H1 (cell line): ENCODE results near the gene ITGB5. TPM values are rescaled to one million over a fixed set of nuclear protein-coding genes. Genes with fewer than 3 reads are reported as not detected.

Source experiments
- CTCF ChIA-PET: fragments of 300-600 bp; sonication (Branson Sonifier 250); formaldehyde crosslinking; loops from one replicate; lab custom pipeline; 2021; ENCODE audit not compliant: partially characterized antibody; lab: Charles Lee
- POLR2A ChIA-PET: fragments of 300-600 bp; sonication (Branson Sonifier 250); formaldehyde crosslinking; loops from one replicate; lab custom pipeline; 2021; ENCODE audit warnings: inconsistent platforms; ENCODE audit not compliant: partially characterized antibody; lab: Charles Lee
- DNase-seq, 2 experiments: peaks; one replicate each; pipeline versions ENCODE4 v3.0.0 to v3.0.0-alpha.2; 2010 to 2022; ENCODE audit warnings: low spot score in 2 of 2, low read depth in 1 of 2, mixed read lengths in 1 of 2
- FAIRE-seq: peaks from 2 replicates; lab custom pipeline; 2011; peaks lifted over from hg19 to GRCh38; lab: Jason Lieb, UNC
- H2AFZ ChIP-seq: 2 replicates; pipeline ENCODE4 v1.8.1; 2012; ENCODE audit warnings: low read length, inconsistent platforms
- H2AK5ac ChIP-seq: 2 replicates; pipeline ENCODE4 v1.6.1; 2013; ENCODE audit warnings: low read depth, low read length
- H2BK120ac ChIP-seq: replicated peaks from 2 replicates; pipeline ENCODE3; 2013; ENCODE audit warnings: low read depth, low read length, inconsistent platforms
- H2BK12ac ChIP-seq: 2 replicates; pipeline ENCODE4 v1.6.1; 2013; ENCODE audit warnings: low read depth, low read length
- H2BK15ac ChIP-seq: 2 replicates; pipeline ENCODE4 v1.6.1; 2013; ENCODE audit warnings: low read length
- H2BK20ac ChIP-seq: 2 replicates; pipeline ENCODE4 v1.6.1; 2013; ENCODE audit warnings: low read length
- H2BK5ac ChIP-seq: 2 replicates; pipeline ENCODE4 v1.6.1; 2013; ENCODE audit warnings: low read depth, low read length
- H3K14ac ChIP-seq: 2 replicates; pipeline ENCODE4 v1.6.1; 2013; ENCODE audit warnings: inconsistent platforms; ENCODE audit not compliant: insufficient read length
- H3K18ac ChIP-seq: 2 replicates; pipeline ENCODE4 v1.6.1; 2013; ENCODE audit warnings: low read length; ENCODE audit errors: extremely low read depth
- H3K23ac ChIP-seq: 2 replicates; pipeline ENCODE4 v1.6.1; 2013; ENCODE audit warnings: inconsistent platforms; ENCODE audit not compliant: insufficient read length
- H3K23me2 ChIP-seq: 2 replicates; pipeline ENCODE4 v1.6.1; 2013; ENCODE audit warnings: low read depth, low read length
- H3K27ac ChIP-seq: 2 replicates; pipeline ENCODE4 v1.6.1; 2011; ENCODE audit warnings: low read depth, low read length, inconsistent platforms
- H3K27me3 ChIP-seq, 4 experiments: replicated peaks in 1 of 4; 1 replicate in 1 of 4; 2 replicates in 3 of 4; pipeline versions ENCODE4 v1.6.1 to v1.8.1; 2011 to 2013; ENCODE audit warnings: low read length in 3 of 4, mild to moderate bottlenecking in 3 of 4, inconsistent platforms in 2 of 4, mixed read lengths in 2 of 4, moderate library complexity in 1 of 4; ENCODE audit not compliant: control insufficient read depth in 3 of 4, insufficient read depth in 3 of 4; ENCODE audit errors: extremely low read depth in 1 of 4
- H3K36me3 ChIP-seq, 4 experiments: 2 replicates each; pipeline versions ENCODE4 v1.6.1 to v1.8.1; 2011 to 2013; ENCODE audit warnings: mild to moderate bottlenecking in 4 of 4, low read length in 3 of 4, moderate library complexity in 2 of 4, control low read depth in 1 of 4, inconsistent platforms in 1 of 4; ENCODE audit not compliant: insufficient read depth in 4 of 4, control insufficient read depth in 2 of 4
- H3K4ac ChIP-seq: replicated peaks from 2 replicates; pipeline ENCODE3; 2013; ENCODE audit warnings: low read length, low read depth, mixed read lengths, inconsistent platforms; ENCODE audit not compliant: insufficient read length
- H3K4me1 ChIP-seq, 4 experiments: replicated peaks in 1 of 4; 1 replicate in 1 of 4; 2 replicates in 3 of 4; pipeline versions ENCODE4 v1.6.1 to v1.8.1; 2011 to 2013; ENCODE audit warnings: low read length in 3 of 4, inconsistent platforms in 2 of 4, mixed read lengths in 1 of 4; ENCODE audit not compliant: insufficient read depth in 4 of 4, control insufficient read depth in 3 of 4
- H3K4me2 ChIP-seq, 2 experiments: 2 replicates each; pipeline versions ENCODE4 v1.6.1 to v1.8.1; 2011 to 2013; ENCODE audit warnings: low read depth in 2 of 2, low read length in 2 of 2, control low read depth in 1 of 2, inconsistent platforms in 1 of 2, mild to moderate bottlenecking in 1 of 2; ENCODE audit not compliant: insufficient read depth in 1 of 2
- H3K4me3 ChIP-seq, 4 experiments: fragments of 200-600, 300-600 bp in 1 of 4; sonication (generic), shearing (Covaris generic), sonication (Bioruptor Twin) in 1 of 4; 2 replicates each; pipeline versions ENCODE4 v1.5.1 to v1.8.1; 2011 to 2016; ENCODE audit warnings: low read length in 4 of 4, low read depth in 3 of 4, control low read depth in 2 of 4, inconsistent platforms in 2 of 4, mild to moderate bottlenecking in 2 of 4, mixed read lengths in 1 of 4, moderate library complexity in 1 of 4; ENCODE audit not compliant: insufficient read depth in 2 of 4; ENCODE audit errors: extremely low read depth in 1 of 4
- H3K56ac ChIP-seq: replicated peaks from 2 replicates; pipeline ENCODE3; 2013; ENCODE audit warnings: low read depth, mild to moderate bottlenecking, mixed read lengths, low read length, inconsistent platforms; ENCODE audit not compliant: insufficient read length
- H3K79me1 ChIP-seq: 2 replicates; pipeline ENCODE4 v1.6.1; 2013; ENCODE audit warnings: low read depth, low read length, control low read depth
- H3K79me2 ChIP-seq, 2 experiments: 2 replicates each; pipeline versions ENCODE4 v1.6.1 to v1.8.1; 2012 to 2013; ENCODE audit warnings: low read length in 2 of 2, mild to moderate bottlenecking in 2 of 2, inconsistent platforms in 1 of 2; ENCODE audit not compliant: insufficient read depth in 2 of 2, control insufficient read depth in 1 of 2
- H3K9ac ChIP-seq, 4 experiments: replicated peaks in 1 of 4; 1 replicate in 1 of 4; 2 replicates in 3 of 4; pipeline versions ENCODE4 v1.6.1 to v1.8.1; 2011 to 2013; ENCODE audit warnings: low read depth in 3 of 4, low read length in 3 of 4, control low read depth in 2 of 4, mild to moderate bottlenecking in 2 of 4, moderate library complexity in 2 of 4, inconsistent platforms in 1 of 4; ENCODE audit errors: extremely low read depth in 1 of 4
- H3K9me3 ChIP-seq, 2 experiments: 2 replicates each; pipeline versions ENCODE4 v1.6.1 to v1.8.1; 2012 to 2013; ENCODE audit warnings: mild to moderate bottlenecking in 2 of 2, moderate library complexity in 2 of 2, control low read depth in 1 of 2, inconsistent platforms in 1 of 2, low read depth in 1 of 2, low read length in 1 of 2, mixed read lengths in 1 of 2; ENCODE audit not compliant: insufficient read depth in 2 of 2
- H4K20me1 ChIP-seq, 2 experiments: replicated peaks in 1 of 2; 2 replicates each; pipeline versions ENCODE3 to v1.8.1; 2011 to 2013; ENCODE audit warnings: inconsistent platforms in 2 of 2, low read length in 2 of 2, mild to moderate bottlenecking in 1 of 2; ENCODE audit not compliant: insufficient read depth in 2 of 2, control insufficient read depth in 1 of 2
- H4K5ac ChIP-seq: 2 replicates; pipeline ENCODE4 v1.6.1; 2013; ENCODE audit warnings: low read length, low read depth, mixed read lengths, inconsistent platforms; ENCODE audit not compliant: insufficient read length
- H4K8ac ChIP-seq: 2 replicates; pipeline ENCODE4 v1.8.0; 2013; ENCODE audit warnings: mild to moderate bottlenecking, moderate library complexity, low read length, inconsistent platforms; ENCODE audit not compliant: insufficient read depth; ENCODE audit errors: extremely low read depth
- H4K91ac ChIP-seq: replicated peaks from 2 replicates; pipeline ENCODE3; 2013; ENCODE audit warnings: low read length, mixed read lengths, inconsistent platforms; ENCODE audit not compliant: insufficient read length
- ASH2L ChIP-seq: fragments of 200-600, 300-600 bp; sonication (generic); IDR thresholded peaks from one replicate; pipeline ENCODE4 v1.7.1; 2017; ENCODE audit warnings: low read length
- CTBP2 ChIP-seq: IDR thresholded peaks from 2 replicates; pipeline ENCODE4 v1.7.0; 2011; ENCODE audit warnings: borderline replicate concordance, mild to moderate bottlenecking, moderate library complexity, mixed read lengths, low read length; ENCODE audit not compliant: insufficient read depth, insufficient read length
- MAX ChIP-seq: IDR thresholded peaks from 2 replicates; pipeline ENCODE4 v1.6.1; 2012; ENCODE audit warnings: inconsistent platforms
- PHF8 ChIP-seq: fragments of 200-600 bp; sonication (generic); conservative IDR thresholded peaks from 2 replicates; pipeline ENCODE4 v1.7.1; 2012; ENCODE audit warnings: low read depth, mild to moderate bottlenecking, inconsistent platforms, low read length, moderate library complexity
- POU5F1 ChIP-seq: IDR thresholded peaks from 2 replicates; pipeline ENCODE4 v1.6.1; 2011; ENCODE audit warnings: low read depth, mild to moderate bottlenecking, low read length, moderate library complexity
- SIX5 ChIP-seq: IDR thresholded peaks from 2 replicates; pipeline ENCODE4 v1.6.1; 2011; ENCODE audit warnings: mild to moderate bottlenecking, low read depth, low read length
- SP2 ChIP-seq: IDR thresholded peaks from 2 replicates; pipeline ENCODE4 v1.6.1; 2012; ENCODE audit warnings: mild to moderate bottlenecking, low read length, inconsistent platforms
- SP4 ChIP-seq: IDR thresholded peaks from 2 replicates; pipeline ENCODE4 v1.6.1; 2012; ENCODE audit warnings: low read length, inconsistent platforms
- TAF1 ChIP-seq: IDR thresholded peaks from 2 replicates; pipeline ENCODE4 v1.6.1; 2011; ENCODE audit warnings: mild to moderate bottlenecking, low read depth, low read length
- ZNF274 ChIP-seq: IDR thresholded peaks from 2 replicates; pipeline ENCODE4 v1.7.0; 2012; ENCODE audit warnings: low read length, borderline replicate concordance; ENCODE audit errors: extremely low read depth
- WGBS, 2 experiments: shearing (Covaris generic) in 1 of 2; methylation state at CpG; one replicate each; pipeline versions ENCODE4 v1.1.6 to v1.1.7; 2013 to 2015; ENCODE audit warnings: low lambda C conversion rate in 2 of 2, mixed read lengths in 2 of 2, inconsistent platforms in 1 of 2, low coverage in 1 of 2, missing lambda C conversion rate in 1 of 2; ENCODE audit not compliant: insufficient replicate concordance in 2 of 2, insufficient coverage in 1 of 2, insufficient read length in 1 of 2; ENCODE audit errors: extremely low coverage in 1 of 2, missing lambda C conversion rate in 1 of 2; 5-methylcytosine and 5-hydroxymethylcytosine counted together
- polyA plus RNA-seq, 7 experiments: library from polyadenylated mRNA; depleted of rRNA in 3 of 7; stranded (reverse) in 5 of 7; unstranded in 2 of 7; fragments of >200 nt in 5 of 7; fragments of 200-250 nt in 2 of 7; gene quantifications; 1 replicate in 5 of 7; 2 replicates in 1 of 7; 4 replicates in 1 of 7; pipeline versions ENCODE4 v1.2.1 to v1.2.3, GENCODE V29; 2011 to 2013; ENCODE audit warnings: missing spikeins in 2 of 7, mixed read lengths in 2 of 7
- total RNA-seq: library from RNA; stranded (reverse); fragmentation: NEBNext Ultra II Directional; extraction: Animal tissue kit (Norgen Biotek cat#: 25700); gene quantifications from 2 replicates; pipeline ENCODE4 v1.2.1, GENCODE V29; 2021

ITGB5 gene
- total and polyA plus RNA-seq, 2 of the 8 experiments (the other 6 are each of a cell fraction or from before 2014, with no cell fraction given), result 101 to 268 TPM

GRCh38 chr3:124792341-124793040, 94.7 kb downstream of the ITGB5 start:
- Histone ChIP-seq H3K4me2 (no peak overlapping the region), H3K27ac (no peak overlapping the region)

More at GRCh38 chr3:124792341-124793040, 94.7 kb downstream of the ITGB5 start:
- peaks cover 0 to 2% of the 10 kb centered on the region in 2 experiments for H4K20me1 ChIP-seq
- no peak overlapping the region for H3K9ac ChIP-seq
- no peaks in the 10 kb centered on the region for H3K4me1 ChIP-seq
- H2AK5ac ChIP-seq, result no peak overlapping the region
- H3K27me3 ChIP-seq, result no peaks in the 10 kb centered on the region
- no peak overlapping the region for H4K91ac ChIP-seq
- H3K4me3 ChIP-seq, result no peak overlapping the region
- H3K79me2 ChIP-seq, result no peaks in the 10 kb centered on the region
- H2AFZ ChIP-seq, result no peak overlapping the region
- no peak overlapping the region for H4K8ac ChIP-seq
- H4K5ac ChIP-seq, result no peak overlapping the region
- CTCF ChIA-PET, result interaction anchor here (0.5 to 1.6 kb wide), 3 partner anchors 18 to 107 kb away, joined by 3 to 4 read pairs (median 3); no protein-coding TSS in a partner anchor
- H2BK12ac ChIP-seq, result no peak overlapping the region
- H3K23ac ChIP-seq, result no peak overlapping the region
- no peak overlapping the region for H3K56ac ChIP-seq
- H2BK120ac ChIP-seq, result no peak overlapping the region
- H3K79me1 ChIP-seq, result peaks cover 5% of the 10 kb centered on the region
- peaks cover 10 to 26% (median 12%) of the 10 kb centered on the region in 4 experiments; a peak in 7 of 8 replicates for H3K36me3 ChIP-seq
- no peak for TF ChIP-seq POU5F1
- TF ChIP-seq TAF1, result no peak
- TF ChIP-seq ASH2L, result no peak
- no peak for TF ChIP-seq PHF8
- TF ChIP-seq SP2, result no peak
- no peak for TF ChIP-seq SIX5
- no peak for TF ChIP-seq SP4
- TF ChIP-seq MAX, result no peak
- TF ChIP-seq CTBP2, result no peak
- no peak for TF ChIP-seq ZNF274
- H3K9me3 ChIP-seq, result no peaks in the 10 kb centered on the region
- 88% methylated on average over 7 of the region's 7 CpGs; no CpG with 5 or more reads in 1 of the 2 experiments for WGBS, 2 experiments
- no peak overlapping the region for H3K14ac ChIP-seq
- FAIRE-seq (no peak), DNase-seq (no peak)
- H3K23me2 ChIP-seq, result no peaks in the 10 kb centered on the region
- H2BK20ac ChIP-seq, result no peak overlapping the region
- no peak overlapping the region for H3K18ac ChIP-seq
- H2BK5ac ChIP-seq, result no peak overlapping the region
- H2BK15ac ChIP-seq, result no peak overlapping the region
- no peak overlapping the region for H3K4ac ChIP-seq
- POLR2A ChIA-PET, result interaction anchor here (1.2 kb wide), 1 partner anchor 52 kb away, joined by 4 read pairs; no protein-coding TSS in a partner anchor
